Lung (tissue), 12 donors: ENCODE data around the gene NPFFR1. TPM values are rescaled to one million over a fixed set of nuclear protein-coding genes. Genes with fewer than 3 reads are reported as not detected.
"Not testable (repeated sequence)": the region's sequence is repeated elsewhere in the genome, so short reads cannot be mapped to it uniquely, and the experiment has no call there.

Experiments
- ATAC-seq: fragments of 200-7000 bp; cut with Tn5 transposase; one replicate; pipeline ENCODE4 v1.9.1; 2020; ENCODE audit warnings: moderate number of reproducible peaks; ENCODE audit not compliant: insufficient read depth, low FRiP score
- DNase-seq, 3 donors: peaks; one replicate each; pipeline ENCODE4 v3.0.0-alpha.2; 2013 to 2017
- H3K27ac ChIP-seq, 2 donors: one replicate each; pipeline ENCODE4 v1.5.1; 2013; ENCODE audit warnings: mild to moderate bottlenecking in 2 of 2, moderate library complexity in 2 of 2, control low read depth in 1 of 2, inconsistent platforms in 1 of 2, low read depth in 1 of 2, low read length in 1 of 2
- H3K27me3 ChIP-seq, 3 donors: one replicate each; pipeline ENCODE4 v1.5.1; 2013; ENCODE audit warnings: low read length in 2 of 3; ENCODE audit not compliant: control insufficient read depth in 3 of 3, insufficient read depth in 3 of 3
- H3K36me3 ChIP-seq, 4 donors: one replicate each; pipeline ENCODE4 v1.5.1; 2013; ENCODE audit warnings: low read length in 4 of 4, mild to moderate bottlenecking in 1 of 4, moderate library complexity in 1 of 4; ENCODE audit not compliant: control insufficient read depth in 4 of 4, insufficient read depth in 4 of 4
- H3K4me1 ChIP-seq, 5 donors: one replicate each; pipeline ENCODE4 v1.5.1; 2013; ENCODE audit warnings: low read length in 5 of 5, mild to moderate bottlenecking in 2 of 5, moderate library complexity in 1 of 5; ENCODE audit not compliant: control insufficient read depth in 5 of 5, insufficient read depth in 5 of 5
- H3K4me3 ChIP-seq: one replicate; pipeline ENCODE4 v1.5.1; 2013; ENCODE audit warnings: mild to moderate bottlenecking, control low read depth, moderate library complexity
- H3K9ac ChIP-seq, 2 donors: one replicate each; pipeline ENCODE4 v1.5.1; 2013; ENCODE audit warnings: low read length in 2 of 2, control low read depth in 1 of 2; ENCODE audit not compliant: insufficient read depth in 1 of 2
- H3K9me3 ChIP-seq, 4 donors: one replicate each; pipeline ENCODE4 v1.5.1; 2013; ENCODE audit warnings: low read length in 3 of 4, mild to moderate bottlenecking in 1 of 4, moderate library complexity in 1 of 4; ENCODE audit not compliant: control insufficient read depth in 4 of 4, insufficient read depth in 3 of 4
- WGBS, 2 donors: extraction: QIAGEN DNeasy Blood & Tissue Kit; methylation state at CpG; one replicate each; pipeline ENCODE4 v1.1.7; 2013; 5-methylcytosine and 5-hydroxymethylcytosine counted together
- polyA plus RNA-seq, 2 donors: library from polyadenylated mRNA; stranded (reverse); fragments of 200-250 nt; gene quantifications; one replicate each; pipeline ENCODE4 v1.2.1, GENCODE V29; 2013
- total RNA-seq, 2 donors: library from RNA; depleted of rRNA in 1 of 2; stranded (reverse); fragments of >200 nt in 1 of 2; gene quantifications; one replicate each; pipeline ENCODE4 v1.2.1, GENCODE V29; 2014 to 2021
- TF ChIP-seq, protein P1 (sequence below): IDR thresholded peaks from 2 replicates; pipeline ENCODE4 v1.5.1; 2012; ENCODE audit warnings: mild to moderate bottlenecking; ENCODE audit errors: control extremely low read depth, extremely low read depth
- donor health status: control.
- donor health status: control.
- donor health status: Bipolar disorder and iron deficiency.
- donor health status: healthy.
- donor health status: DM: yes; HTN: yes; CAD: no.

NPFFR1 gene
- total and polyA plus RNA-seq, 4 donors: 0.12 to 2.2 (median 0.14) TPM

- no peak overlapping the region for H3K9ac ChIP-seq
- H3K4me3 ChIP-seq: no peak overlapping the region
- H3K4me1 ChIP-seq: peaks cover 0 to 16% (median 8%) of the 10 kb centered on the region in 5 donors
- DNase-seq (no peak), ATAC-seq (no peak)
- no peak overlapping the region for H3K27ac ChIP-seq
- H3K27me3 ChIP-seq: peaks cover 0 to 14% (median 7%) of the 10 kb centered on the region in 3 donors
- TF ChIP-seq, protein P1, sequence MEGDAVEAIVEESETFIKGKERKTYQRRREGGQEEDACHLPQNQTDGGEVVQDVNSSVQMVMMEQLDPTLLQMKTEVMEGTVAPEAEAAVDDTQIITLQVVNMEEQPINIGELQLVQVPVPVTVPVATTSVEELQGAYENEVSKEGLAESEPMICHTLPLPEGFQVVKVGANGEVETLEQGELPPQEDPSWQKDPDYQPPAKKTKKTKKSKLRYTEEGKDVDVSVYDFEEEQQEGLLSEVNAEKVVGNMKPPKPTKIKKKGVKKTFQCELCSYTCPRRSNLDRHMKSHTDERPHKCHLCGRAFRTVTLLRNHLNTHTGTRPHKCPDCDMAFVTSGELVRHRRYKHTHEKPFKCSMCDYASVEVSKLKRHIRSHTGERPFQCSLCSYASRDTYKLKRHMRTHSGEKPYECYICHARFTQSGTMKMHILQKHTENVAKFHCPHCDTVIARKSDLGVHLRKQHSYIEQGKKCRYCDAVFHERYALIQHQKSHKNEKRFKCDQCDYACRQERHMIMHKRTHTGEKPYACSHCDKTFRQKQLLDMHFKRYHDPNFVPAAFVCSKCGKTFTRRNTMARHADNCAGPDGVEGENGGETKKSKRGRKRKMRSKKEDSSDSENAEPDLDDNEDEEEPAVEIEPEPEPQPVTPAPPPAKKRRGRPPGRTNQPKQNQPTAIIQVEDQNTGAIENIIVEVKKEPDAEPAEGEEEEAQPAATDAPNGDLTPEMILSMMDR: no peak
- no peaks in the 10 kb centered on the region for H3K36me3 ChIP-seq
- peaks cover 0 to 6% (median 0%) of the 10 kb centered on the region in 4 donors for H3K9me3 ChIP-seq
- WGBS, 2 donors: 79 to 86% methylated on average over 1 of the region's 1 CpG
These were observed 25.6 kb downstream of the NPFFR1 start for GRCh38 chr10:70258216-70258615.

DNA sequence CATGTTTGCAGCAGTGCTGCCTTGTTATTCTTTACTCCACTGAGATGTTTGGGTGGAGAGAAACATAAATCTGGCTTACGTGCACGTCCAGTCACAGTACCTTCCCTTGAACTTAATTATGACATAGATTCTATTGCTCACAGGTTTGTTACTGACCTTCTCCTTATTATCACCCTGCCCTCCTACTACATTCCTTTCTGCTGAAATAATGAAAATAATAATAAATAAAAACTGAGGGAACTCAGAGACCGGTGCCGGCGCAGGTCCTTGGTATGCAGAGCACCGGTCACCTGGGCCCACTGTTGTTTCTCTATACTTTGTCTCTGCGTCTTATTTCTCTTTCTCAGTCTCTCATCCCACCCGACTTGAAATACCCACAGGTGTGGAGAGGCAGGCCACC is 26.0 kb downstream of the NPFFR1 start:
- not testable (repeated sequence) for H3K9me3 ChIP-seq, ATAC-seq, H3K9ac ChIP-seq, H3K27ac ChIP-seq, H3K36me3 ChIP-seq, DNase-seq, H3K4me3 ChIP-seq
- Histone ChIP-seq H3K27me3 (peaks cover 0 to 14% (median 7%) of the 10 kb centered on the region in 3 donors), H3K4me1 (peaks cover 0 to 16% (median 8%) of the 10 kb centered on the region in 5 donors)
- 82 to 90% methylated on average over 8 of the region's 8 CpGs for WGBS, 2 donors

DNA sequence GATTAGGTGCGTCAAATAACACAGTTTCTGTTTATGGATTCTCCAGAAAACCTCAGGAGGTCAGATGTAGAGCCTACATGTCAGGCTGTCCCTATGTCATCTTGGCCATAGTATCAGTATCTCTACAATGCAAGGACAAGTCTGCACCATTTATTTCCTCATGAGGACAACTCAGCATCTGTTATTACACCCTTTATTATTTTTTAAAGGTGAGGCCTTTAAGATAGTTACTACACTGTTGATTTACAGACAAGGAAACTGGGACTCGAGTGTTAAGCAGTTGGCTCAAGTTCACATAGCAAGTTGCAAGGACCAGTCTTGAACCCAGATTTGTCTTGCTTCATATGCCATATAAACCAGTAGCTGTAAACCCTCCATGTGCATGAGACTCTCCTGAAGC is 27.3 kb downstream of the NPFFR1 start:
- TF ChIP-seq, protein P1: no peak
- Histone ChIP-seq H3K36me3 (no peaks in the 10 kb centered on the region), H3K4me3 (no peak overlapping the region), H3K9me3 (peaks cover 0 to 5% (median 0%) of the 10 kb centered on the region in 4 donors), H3K9ac (no peak overlapping the region), H3K27ac (no peak overlapping the region), H3K4me1 (peaks cover 0 to 16% (median 8%) of the 10 kb centered on the region in 5 donors), H3K27me3 (peaks cover 0 to 14% (median 7%) of the 10 kb centered on the region in 3 donors)
- WGBS, 2 donors: 73 to 76% methylated on average over 2 of the region's 2 CpGs
- DNase-seq: no peak
- no peak for ATAC-seq

GRCh38 chr10:70255329-70256299 is 28.2 kb downstream of the NPFFR1 start:
- no peaks in the 10 kb centered on the region for H3K36me3 ChIP-seq
- peaks cover 0 to 16% (median 8%) of the 10 kb centered on the region in 5 donors for H3K4me1 ChIP-seq
- WGBS, 2 donors: 10 to 18% methylated on average over 72 to 73 of the region's 73 CpGs
- no peak overlapping the region for H3K27ac ChIP-seq
- H3K27me3 ChIP-seq: peaks cover 0 to 14% (median 7%) of the 10 kb centered on the region in 3 donors
- peaks cover 0 to 4% (median 0%) of the 10 kb centered on the region in 4 donors for H3K9me3 ChIP-seq
- peak overlapping the region in 1 of 2 donors; percentile 16 for H3K9ac ChIP-seq
- TF ChIP-seq, protein P1: no peak
- peak; percentile 46 to 72 (median 64) for DNase-seq
- H3K4me3 ChIP-seq: no peak overlapping the region
- no peak for ATAC-seq
